ENCODE measurements around the gene RAD9A. TPM values are rescaled to one million over a fixed set of nuclear protein-coding genes. Genes with fewer than 3 reads are reported as not detected.

RAD9A gene
- total RNA-seq, 1 donor from 2014 or later: 8.9 TPM

DNA sequence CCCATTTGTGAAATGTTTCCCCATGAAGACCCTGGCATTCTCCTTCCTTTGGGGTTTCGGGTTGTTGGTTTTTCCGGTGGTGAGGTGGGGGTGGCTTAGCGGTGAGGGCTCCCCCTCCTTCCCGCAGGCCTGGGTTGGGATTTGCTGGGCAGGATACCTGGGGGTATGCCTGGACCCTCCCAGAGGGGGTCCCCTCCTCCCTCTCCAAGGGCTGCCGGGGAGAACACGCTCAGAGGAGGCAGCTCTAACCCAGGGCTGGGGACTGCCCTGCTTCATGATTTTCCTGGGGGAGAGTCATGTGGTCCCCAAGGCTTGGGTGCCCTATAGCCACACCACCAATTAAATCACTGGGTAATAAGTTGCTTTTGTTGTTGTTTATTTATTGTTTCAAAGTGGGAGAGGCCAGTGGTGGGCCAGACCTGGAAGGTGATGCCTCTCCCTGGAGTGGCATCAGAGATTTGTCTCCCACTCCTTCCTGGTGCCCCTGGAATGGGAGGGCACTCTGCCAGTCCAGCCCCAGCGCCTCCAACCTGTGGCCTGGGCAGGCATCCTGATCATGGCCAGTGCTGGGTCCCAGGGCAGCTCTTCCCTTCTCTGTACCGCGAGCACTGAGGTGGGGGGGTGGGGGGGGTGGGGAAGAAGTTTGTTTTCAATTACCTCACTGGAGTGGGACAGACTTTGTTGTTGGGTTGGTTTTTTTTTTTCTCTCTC, 17.1 kb upstream of the RAD9A start:
- peak; percentile 80 for DNase-seq (ENCODE audit: low read depth)

DNA sequence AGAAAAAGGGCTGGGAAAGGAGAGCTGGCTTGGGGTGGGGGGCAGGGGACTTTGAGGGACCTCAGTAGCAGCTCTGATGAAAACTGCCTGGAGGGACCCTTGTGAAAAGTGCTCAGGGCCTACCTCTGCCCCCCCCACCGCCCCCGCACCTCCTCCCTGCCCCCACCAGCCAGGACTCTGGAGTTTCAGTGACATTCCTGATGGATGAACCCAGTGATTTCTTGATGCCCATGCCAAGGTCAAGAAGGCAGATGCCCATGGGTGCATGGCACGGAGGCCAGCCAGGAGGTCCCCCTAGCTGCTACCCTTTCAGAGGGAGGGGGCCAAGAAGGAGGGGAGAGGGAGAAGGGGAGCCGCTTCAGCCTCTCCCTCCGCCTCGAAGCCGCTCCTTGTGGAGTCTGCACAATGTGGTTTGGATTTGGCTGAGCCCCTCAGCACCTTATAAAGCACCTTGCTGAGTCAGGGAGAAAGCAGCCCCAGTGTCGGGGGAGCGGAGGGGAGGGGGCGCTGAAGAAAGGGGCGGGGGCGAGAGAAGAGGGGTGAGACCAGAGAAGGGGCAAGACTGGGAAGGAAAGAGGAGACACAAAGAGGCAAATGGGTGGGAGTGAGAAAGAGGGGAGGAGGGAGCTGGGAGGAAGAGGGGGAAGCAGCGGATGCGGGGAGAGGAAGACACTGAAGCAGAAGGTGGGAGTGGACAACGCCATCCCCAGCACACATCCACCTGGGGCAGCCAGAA, 16.3 kb upstream of the RAD9A start:
- peak; percentile 67 for DNase-seq (ENCODE audit: low read depth)

DNA sequence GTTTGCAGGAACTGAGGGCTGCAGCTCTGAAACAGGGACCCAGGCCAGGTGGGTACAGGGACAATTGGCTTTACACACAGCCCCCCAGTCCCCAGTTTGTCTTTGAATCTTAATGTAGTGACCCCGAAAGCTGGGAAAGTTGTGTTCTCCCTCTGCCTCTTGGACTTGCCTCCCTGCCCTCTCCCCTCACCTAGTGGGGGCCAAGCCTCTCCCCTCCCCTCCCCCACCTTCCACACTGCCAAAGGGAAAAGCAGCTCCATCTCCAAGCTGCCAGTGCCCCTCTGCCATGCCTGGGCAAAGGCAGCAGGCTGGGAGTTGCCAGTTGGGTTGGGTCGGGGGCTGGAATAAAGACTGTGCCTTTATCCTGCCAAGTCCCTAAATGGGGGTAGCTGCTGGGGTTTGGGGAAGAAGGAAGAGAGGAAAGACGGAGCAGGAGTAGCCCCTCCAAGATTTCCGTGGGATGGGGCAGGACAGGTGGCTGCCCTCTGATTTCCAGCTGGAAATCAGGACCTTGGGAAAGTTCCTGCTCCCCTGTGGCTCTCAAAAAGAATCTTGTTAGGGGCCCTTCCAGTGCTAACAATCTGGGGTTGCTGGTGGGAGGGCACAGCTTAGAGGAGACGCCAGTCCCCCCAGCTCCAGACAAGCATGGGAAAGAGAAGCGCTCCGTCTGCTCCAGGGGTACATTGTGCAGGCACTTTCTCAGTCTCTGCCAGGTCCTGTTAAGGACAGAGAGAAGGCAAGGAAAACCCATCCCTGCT, 15.5 kb upstream of the RAD9A start:
- DNase-seq (ENCODE audit: low read depth): no peak

DNA sequence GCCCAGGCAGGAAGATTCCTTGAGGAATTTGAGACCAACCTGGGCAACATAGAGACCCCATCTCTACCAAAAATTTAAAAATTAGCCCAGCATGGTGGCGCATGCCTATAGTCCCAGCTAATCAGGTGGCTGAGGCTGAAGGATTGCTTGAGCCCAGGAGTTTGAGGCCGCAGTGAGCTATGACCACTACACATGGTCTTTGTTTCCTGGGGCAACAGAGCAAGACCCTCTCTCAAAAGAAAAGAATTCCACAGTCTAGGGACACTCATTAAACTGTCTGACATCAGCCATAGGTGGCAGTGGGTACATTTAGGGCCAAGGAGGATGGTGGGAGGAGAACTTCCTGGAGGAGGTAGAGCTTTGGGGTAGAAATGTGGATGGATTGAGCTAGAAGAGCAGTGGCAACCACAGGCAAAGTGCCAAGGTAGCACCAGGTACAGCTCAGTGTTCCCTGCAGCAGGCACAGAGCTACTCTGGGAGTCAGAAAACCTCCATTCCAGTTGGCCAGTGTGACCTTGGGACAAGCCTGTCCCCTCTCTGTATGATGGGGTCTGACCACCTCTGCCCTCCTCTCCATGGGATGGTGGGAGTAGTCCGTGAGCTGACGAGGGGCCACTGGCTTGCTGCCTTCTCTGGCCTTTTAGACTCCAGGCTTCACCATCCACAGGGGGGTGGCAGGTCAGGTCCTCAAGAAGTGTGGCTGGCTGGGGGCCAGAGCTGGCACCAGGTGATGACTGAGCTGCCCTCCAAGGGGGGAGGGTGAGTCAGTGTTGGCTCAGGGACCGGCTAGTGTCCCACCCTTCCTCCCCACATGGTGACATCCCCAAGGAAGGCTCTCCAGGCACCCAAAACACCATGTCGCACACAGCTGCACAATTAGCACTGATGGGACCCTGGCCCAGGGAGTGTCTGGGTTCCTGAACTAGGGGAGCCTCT, 14.6 kb upstream of the RAD9A start:
- DNase-seq (ENCODE audit: low read depth): no peak

DNA sequence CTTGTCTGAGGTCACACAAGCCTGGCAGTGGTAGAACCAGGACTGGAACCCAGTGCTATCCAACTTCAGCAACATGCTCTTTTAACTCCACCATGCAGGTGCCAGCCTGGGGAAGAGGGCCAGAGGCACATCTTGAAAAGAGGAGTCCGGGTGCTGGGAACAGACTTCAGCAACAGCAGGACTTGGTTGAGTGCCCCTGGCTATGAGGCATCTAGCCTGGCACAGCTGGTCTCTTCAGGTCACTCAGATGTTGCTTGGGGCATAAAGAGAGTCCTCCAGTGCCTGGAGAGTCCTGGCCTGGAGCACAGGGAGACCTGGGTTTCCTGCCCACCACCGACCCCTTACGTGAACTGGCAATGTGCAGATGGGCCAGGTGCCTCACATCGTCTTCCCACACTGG, 13.2 kb upstream of the RAD9A start:
- DNase-seq (ENCODE audit: low read depth): peak; percentile 56

DNA sequence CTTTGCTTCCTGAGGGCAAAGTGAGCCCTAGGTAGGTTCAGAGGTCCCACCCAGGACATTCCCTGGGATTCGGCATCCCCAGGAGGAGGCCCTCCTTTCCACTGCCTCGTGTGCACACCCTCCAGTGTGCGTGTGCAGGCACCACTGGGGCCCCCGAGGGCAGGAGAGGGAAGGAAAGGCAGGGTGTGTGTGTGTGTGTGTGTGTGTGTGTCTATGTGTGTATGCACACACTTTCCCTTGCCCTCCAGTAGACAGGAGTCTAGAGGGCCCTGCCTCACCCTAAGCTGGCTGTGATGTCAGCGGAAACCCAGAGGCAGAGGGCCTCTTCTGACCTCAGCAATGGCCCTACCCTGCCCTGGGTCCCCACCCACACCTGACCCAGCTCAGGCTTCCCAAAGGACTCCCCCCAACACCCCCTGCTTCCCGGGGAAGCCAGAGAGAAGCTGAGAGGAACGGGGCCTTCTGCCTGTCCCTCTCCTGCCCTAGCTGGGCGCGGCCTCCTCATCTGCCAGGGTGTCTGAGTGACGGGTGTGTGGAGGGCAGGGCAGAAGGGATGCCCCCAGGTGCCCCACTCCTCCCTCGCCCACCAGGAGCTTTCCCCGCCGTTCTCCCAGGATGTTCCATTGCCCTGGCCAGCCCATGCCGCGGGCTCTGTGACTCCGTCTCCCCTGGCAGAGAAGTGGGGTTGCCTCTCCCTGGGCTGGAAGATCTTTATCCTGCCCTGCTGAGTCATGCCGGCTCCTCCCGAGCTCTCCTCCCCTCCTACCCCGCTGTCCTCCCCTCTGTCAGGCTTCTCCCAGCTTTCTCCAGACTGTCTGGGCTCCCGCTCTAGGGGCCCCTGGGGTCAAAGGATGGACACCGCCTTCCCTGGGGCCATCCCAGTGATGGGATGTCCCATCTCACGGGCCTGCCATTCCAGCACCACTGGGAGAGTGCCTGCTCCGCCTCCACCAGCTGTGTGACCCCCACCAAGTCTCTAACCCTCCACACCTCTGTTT, 12.4 kb upstream of the RAD9A start:
- no peak for DNase-seq (ENCODE audit: low read depth)

DNA sequence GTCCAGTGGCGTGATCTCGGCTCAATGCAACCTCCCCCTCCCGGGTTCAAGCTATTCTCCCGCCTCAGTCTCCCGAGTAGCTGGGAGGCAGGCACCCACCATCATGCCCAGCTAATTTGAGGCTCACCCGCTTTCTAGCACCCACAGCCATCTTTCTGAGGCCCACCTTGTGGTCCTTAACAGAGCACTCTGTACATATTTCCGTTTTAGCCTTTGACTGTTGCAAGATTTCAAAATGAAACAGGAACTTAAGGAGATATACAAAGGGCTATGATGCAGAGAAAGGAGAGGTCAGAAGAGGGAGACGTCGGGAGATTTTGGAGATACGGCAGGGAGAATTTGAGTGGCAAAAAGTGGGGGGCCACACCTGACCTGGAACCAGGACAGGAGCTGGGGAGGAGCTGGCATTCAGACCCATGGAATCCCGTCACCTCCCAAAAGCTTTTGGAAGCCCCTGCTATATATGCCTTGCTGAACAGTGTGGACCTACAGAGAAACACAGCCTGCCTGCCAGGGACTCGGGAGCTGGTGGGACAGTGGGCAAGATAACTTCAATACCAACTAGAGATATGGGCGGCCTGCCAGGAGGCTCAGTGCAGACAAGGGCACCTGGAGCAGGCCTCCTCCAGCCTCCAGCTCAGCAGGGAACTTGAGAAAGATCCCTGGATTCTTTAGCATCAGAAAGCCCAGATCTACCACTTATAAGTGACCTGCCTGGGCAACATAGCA, 10.4 kb upstream of the RAD9A start:
- DNase-seq (ENCODE audit: low read depth): no peak

DNA sequence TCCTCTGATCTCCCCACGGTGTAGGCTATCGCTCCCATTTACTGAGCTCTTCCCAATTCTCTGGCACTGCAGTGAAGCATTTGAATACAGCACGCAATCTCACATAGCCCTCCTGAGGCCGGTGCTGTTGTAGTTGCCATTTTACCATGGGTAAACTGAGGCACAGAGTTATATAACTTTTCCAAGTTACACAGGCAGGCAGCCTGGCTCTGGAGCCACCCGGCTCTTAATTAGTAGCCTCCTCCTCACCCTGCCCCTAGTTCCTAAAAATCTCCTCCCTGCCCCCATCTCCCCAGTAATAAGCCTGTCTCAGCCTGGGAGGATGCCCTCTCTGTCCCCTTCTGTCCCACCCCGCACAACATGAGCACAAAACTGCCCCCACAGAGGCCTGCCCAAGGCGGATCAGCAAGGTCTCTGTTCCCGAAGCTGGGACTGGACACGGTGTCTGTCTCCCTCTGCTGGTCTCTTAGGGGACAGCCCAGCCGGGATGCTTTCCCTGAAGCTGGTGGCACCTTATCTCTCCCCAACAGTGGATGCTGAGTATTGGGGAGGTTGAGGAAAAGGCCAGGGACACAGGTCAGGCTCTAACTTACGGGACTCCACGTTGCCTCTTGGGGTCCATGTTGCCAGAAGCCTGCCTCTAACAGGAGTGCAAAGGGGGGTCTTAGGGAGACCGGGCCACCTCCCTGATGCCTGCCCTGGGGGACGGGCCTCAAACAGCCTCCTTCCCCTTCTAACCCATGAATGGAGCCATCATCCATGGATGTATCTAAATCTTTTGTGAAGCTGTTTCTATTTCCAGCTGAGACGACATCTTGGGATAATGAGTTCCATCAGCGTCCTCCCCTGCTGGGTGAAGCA, 9.3 kb upstream of the RAD9A start:
- DNase-seq (ENCODE audit: low read depth): peak; percentile 56

DNA sequence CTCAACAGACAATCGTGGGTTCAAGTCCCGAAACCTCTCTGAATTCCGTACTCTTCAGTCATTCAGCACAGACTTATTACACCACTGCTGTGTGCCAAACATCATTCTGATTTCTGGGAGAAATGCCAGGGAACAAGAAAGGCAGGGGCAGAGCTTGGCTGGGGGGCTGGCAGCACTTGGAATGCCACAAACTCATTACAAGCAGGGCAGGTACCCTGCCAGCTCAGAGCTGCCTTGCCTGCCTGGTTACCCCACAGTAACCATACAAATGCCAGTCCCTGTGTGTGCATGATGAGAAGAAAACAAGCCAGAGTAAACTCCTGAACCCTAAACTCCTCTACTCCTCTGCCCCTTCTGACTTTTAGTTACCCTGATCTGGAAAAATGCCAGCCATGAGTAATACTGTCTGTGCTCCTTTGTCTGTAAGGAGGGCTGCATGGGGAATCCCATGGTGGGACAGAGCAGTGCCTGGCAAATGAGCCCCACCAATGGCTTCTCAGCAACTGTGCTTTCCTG, 6.9 kb upstream of the RAD9A start:
- DNase-seq (ENCODE audit: low read depth): peak; percentile 98

DNA sequence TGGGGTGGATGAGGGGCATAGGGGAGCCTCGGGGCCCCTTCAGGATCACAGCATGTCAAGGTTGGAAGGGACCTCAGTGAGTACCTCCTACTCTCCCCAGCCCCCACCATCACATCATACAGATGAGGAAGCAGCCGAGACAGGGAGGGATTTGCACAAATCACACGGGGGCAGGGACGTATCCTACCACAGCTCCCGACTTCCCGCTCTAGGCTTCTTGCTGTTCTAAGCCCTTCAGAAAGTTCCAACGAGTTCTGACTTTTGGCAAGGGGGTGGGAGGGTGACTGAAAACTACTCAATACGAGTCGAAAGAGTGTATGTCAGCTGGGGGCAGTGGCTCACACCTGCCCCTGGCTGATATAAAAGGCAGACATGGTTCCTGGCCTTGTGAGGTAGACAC, 4.7 kb upstream of the RAD9A start:
- DNase-seq (ENCODE audit: low read depth): no peak

DNA sequence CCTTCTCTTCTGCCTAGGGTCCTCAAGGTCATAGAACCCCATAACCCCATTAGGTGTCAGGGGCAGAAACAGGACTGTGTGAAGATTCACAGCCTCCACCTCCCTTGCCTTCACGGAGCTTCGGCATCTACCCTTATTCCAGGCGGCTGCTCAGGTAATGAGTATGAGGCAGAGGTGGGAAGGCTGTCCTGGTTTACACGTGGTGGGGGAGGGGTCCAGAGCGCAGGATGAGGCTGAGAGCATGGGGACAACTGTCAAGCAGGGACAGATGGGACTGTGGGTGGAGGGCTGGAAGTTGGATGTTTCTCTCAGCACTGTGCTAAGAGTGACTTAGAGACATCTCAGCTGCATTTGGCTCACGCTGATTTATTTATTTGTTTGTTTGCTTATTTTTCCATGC, 4.3 kb upstream of the RAD9A start:
- DNase-seq (ENCODE audit: low read depth): no peak

DNA sequence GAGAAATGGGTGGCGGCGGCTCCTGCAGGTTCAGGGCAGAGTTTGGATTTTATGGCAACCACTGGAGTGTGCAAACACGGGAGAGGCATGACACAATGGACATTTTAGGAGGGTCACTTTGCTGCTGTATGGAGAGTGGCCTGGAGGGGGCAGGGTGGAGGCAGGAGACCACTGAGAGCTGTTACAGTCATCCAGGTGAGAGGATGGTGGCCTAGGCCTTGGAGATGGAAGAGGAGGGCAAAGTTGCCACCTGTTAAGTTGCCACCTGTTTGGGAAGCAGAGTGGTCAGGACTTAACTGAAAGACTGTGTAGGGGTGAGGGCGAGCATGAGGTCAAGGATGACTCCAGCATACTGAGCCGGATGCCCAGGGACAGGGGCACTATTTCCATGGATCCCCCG, 2.3 kb upstream of the RAD9A start:
- no peak for DNase-seq (ENCODE audit: low read depth)

DNA sequence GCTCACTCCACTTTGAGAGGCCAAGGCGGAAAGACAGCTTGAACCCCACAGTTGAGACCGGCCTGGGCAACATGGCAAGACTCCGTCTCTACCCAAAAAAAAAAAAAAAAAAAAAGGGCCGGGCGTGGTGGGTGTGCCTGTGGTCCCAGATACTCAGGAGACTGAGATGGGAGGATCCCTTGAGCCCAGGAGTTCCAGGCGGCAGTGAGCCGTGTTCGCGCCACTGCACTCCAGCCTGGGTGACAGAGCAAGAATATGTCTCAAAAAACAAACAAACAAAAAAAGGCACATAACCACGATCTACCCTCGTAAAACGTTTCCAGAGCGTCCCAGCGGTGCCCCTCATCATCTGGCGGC, 861 bp upstream of the RAD9A start:
- DNase-seq (ENCODE audit: low read depth): no peak

DNA sequence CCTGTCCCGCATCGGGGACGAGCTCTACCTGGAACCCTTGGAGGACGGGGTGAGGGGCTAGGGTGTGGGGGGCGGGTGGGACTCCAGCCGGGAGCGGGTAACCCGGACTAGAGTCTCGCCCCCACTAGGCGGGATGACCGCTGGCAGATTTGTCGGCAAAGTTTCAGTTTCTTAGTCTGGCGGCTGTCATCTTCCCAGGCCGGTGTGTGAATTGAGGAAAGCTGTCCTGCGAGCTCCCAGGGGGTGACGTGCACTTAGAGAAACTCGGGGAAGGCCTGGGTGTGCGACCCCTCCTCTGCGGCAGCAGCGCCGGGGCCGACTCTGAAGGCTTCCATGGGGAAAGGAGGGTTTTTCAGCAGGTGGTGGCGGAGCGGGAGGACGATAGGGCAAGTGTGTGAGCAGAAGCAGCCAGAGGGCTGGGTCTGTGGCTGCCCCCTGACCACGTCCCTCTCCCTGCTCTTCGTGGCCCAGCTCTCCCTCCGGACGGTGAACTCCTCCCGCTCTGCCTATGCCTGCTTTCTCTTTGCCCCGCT, 463 bp downstream of the RAD9A start:
- no peak for DNase-seq (ENCODE audit: low read depth)

DNA sequence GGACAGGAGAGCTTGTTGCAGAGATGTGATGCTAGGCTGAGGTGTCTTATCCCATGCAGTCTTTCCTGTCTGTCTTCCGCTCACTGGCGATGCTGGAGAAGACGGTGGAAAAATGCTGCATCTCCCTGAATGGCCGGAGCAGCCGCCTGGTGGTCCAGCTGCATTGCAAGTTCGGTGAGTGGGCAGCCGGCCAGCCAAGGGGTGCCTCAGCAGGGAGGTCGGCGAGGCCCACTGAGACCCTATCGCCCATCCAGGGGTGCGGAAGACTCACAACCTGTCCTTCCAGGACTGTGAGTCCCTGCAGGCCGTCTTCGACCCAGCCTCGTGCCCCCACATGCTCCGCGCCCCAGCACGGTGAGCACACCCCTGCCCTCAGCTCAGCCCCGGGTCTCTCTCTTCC, 1.7 kb downstream of the RAD9A start:
- no peak for DNase-seq (ENCODE audit: low read depth)

DNA sequence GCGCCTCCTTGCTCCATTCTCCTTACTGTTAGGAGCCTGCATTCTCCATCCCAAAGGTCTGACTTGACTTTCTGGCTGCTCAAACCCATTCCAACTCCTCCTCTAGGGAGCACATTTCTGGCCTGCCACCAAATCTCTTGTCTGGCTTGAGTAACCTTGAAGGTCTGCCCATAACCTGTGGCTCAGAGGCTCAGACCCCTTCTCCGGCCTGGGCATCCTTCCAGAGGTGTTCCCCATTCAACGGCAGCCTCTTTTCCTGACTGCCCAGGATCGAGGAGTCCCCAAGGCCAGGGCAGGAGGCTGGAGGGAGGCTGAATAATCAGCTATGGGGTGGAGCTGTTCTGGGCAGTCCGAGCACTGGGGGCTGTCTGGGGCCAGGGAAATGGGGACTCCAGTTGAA, 2.2 kb downstream of the RAD9A start:
- DNase-seq (ENCODE audit: low read depth): no peak

DNA sequence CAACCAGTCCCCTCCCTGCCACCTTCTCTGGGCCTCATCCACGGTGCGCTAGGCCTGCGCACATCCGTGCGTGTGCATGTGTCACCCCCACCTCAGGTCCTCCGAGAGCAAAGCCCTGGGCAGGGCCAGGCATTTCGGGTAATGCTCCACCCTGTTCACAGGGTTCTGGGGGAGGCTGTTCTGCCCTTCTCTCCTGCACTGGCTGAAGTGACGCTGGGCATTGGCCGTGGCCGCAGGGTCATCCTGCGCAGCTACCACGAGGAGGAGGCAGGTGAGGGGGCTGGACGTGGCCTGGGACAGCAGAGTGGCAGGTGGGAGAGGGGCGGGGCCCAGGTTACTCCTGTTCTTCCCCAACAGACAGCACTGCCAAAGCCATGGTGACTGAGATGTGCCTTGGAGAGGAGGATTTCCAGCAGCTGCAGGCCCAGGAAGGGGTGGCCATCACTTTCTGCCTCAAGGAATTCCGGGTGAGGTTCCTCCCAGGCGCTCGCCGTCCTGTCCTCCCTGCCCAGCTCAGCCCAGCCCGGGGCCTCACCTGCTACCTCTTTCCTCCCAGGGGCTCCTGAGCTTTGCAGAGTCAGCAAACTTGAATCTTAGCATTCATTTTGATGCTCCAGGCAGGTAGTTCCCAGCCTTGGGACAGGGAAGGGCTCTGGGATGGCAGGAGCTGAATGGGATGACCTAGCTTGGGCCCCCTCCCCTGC, 3.9 kb downstream of the RAD9A start:
- no peak for DNase-seq (ENCODE audit: low read depth)

DNA sequence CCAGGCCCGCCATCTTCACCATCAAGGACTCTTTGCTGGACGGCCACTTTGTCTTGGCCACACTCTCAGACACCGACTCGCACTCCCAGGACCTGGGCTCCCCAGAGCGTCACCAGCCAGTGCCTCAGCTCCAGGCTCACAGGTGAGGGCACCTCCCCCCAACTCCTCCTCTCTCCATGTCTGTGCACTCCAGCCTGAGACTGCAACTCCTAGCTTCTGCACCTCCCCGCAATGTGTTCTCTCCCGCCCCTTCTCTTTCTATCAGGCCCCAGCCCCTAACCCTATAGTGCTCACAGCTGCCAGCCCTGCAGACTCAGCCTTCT, 4.4 kb downstream of the RAD9A start:
- DNase-seq (ENCODE audit: low read depth): no peak

Data from renal cortical epithelial cell (primary cell).